Measurements from ENCODE around the gene RTN4RL2. TPM values are rescaled to one million over a fixed set of nuclear protein-coding genes. Genes with fewer than 3 reads are reported as not detected.

The RTN4RL2 gene
- polyA plus RNA-seq, 2 donors: 0.20 to 0.49 TPM

DNA sequence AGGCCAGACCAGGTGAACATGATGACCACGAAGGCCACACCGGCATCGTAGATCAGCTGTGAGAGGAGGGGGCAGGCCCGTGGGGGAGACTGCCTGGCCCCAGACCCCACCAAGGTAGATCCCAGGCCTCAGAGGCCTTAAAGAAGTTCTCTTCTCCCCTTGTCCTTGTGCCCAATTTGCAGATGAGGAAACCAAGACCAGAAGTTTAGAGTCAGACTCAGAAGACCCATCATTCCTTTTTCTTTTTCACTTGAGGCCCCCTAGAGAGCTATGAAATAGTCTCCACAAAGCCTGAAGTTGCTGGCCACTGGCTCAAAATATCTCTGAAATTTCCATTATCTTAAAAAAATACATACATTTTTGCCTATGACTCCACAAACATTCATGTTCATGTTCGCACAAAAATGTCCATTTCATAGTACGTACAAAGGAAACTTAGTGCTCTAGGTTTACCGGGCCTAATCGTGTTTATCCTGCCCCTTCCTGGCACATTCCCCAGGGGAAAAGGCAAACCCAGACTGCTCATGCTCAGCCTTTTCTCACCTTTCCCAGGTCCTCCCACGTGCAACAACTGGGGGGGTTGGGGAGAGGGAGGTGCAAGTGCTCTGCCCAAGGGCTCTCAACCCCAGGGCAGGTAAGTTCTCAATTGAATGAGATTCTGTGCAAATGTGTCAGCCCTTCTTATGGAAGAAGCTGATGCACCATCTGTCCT is 35.9 kb downstream of the RTN4RL2 start:
- Histone ChIP-seq H3K27me3 (ENCODE audit: control insufficient read depth in 1 of 2, insufficient read depth in 2 of 2, low read length in 2 of 2) (no peaks in the 10 kb centered on the region), H3K36me3 (ENCODE audit: control insufficient read depth in 2 of 2, insufficient read depth in 2 of 2, low read length in 1 of 2) (no peaks in the 10 kb centered on the region), H3K4me3 (ENCODE audit: low read depth in 1 of 2, low read length in 2 of 2) (no peak overlapping the region), H3K9me3 (ENCODE audit: control insufficient read depth in 2 of 2, insufficient read depth in 1 of 2, low read depth in 1 of 2, low read length in 1 of 2) (no peaks in the 10 kb centered on the region), H3K27ac (ENCODE audit: low read depth in 2 of 2, low read length in 1 of 2) (no peak overlapping the region), H3K4me1 (ENCODE audit: control insufficient read depth in 2 of 2, insufficient read depth in 2 of 2, low read length in 1 of 2) (peaks cover 2 to 4% of the 10 kb centered on the region in 2 donors)
- WGBS, 2 donors: 71 to 82% methylated on average over 9 of the region's 9 CpGs

DNA sequence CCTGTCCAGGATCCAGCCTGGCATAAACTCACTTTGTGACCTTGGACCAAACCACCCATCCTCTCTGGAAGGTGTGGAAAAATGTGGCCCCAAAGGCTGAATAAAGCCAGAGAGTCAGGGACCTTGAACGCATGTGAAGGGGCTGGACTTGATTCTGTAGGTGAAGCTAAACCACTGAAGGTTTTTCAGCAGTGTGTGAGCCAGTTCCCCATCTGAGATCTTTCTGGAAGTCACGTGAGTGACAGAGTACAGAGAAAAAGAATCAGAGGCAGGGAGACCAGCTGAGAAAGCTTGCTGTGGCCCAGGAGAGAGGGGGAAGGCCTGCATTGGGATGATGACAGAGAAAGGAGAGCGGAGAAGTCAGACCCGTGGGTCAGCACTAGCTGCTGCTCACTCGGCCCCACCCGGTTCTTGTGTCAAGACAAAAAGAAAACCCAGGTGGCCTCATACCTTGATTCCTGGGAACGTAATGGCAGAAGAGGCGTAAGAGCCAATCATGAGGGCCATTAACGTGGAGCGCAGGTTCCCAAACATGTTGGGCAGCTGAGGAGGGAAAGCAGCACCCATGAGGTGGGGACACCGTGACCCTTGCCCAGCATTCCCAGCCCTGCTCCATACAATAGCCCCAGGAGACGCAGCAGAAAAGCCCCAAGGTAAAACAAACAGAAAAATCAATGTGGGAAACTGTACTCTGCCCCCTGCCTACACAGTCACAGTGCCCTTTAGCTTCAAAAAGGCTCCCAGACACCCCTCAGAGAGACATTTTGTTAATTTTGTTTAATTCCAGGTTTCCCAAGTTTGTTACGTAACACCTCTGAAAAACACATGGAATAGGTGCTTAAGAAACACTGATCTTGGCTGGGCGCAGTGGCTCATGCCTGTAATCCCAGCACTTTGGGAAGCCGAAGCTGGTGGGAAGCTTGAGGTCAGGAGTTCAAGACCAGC is 37.2 kb downstream of the RTN4RL2 start:
- Histone ChIP-seq H3K9me3 (ENCODE audit: control insufficient read depth in 2 of 2, insufficient read depth in 1 of 2, low read depth in 1 of 2, low read length in 1 of 2) (no peaks in the 10 kb centered on the region), H3K36me3 (ENCODE audit: control insufficient read depth in 2 of 2, insufficient read depth in 2 of 2, low read length in 1 of 2) (no peaks in the 10 kb centered on the region), H3K27ac (ENCODE audit: low read depth in 2 of 2, low read length in 1 of 2) (no peak overlapping the region), H3K4me1 (ENCODE audit: control insufficient read depth in 2 of 2, insufficient read depth in 2 of 2, low read length in 1 of 2) (peaks cover 2 to 4% of the 10 kb centered on the region in 2 donors), H3K4me3 (ENCODE audit: low read depth in 1 of 2, low read length in 2 of 2) (no peak overlapping the region), H3K27me3 (ENCODE audit: control insufficient read depth in 1 of 2, insufficient read depth in 2 of 2, low read length in 2 of 2) (no peaks in the 10 kb centered on the region)
- WGBS, 2 donors: 78 to 92% methylated on average over 15 of the region's 15 CpGs

DNA sequence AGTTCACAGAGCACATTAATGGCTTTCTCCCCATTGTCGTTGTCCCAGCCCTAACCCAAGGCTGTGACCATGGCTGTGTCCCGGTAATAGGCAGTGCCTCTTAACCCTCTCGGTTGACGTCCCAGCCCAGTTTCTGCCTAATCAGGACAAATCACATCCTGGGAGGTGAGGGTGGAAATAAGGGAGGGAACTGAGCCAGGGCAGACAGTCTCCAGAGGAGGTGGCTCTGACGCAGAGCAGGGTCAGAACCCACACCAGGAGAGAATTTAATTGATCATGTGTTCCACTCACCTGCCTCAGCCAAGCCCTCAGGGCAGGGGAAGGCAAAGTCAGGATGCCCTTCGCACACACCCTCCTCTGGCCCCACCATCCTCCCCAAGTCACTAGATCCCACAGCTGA is 38.2 kb downstream of the RTN4RL2 start:
- no peak overlapping the region for H3K4me3 ChIP-seq (ENCODE audit: low read depth in 1 of 2, low read length in 2 of 2)
- WGBS, 2 donors: 64 to 85% methylated on average over 6 of the region's 6 CpGs
- H3K36me3 ChIP-seq (ENCODE audit: control insufficient read depth in 2 of 2, insufficient read depth in 2 of 2, low read length in 1 of 2): no peaks in the 10 kb centered on the region
- no peaks in the 10 kb centered on the region for H3K27me3 ChIP-seq (ENCODE audit: control insufficient read depth in 1 of 2, insufficient read depth in 2 of 2, low read length in 2 of 2)
- H3K27ac ChIP-seq (ENCODE audit: low read depth in 2 of 2, low read length in 1 of 2): no peak overlapping the region
- H3K9me3 ChIP-seq (ENCODE audit: control insufficient read depth in 2 of 2, insufficient read depth in 1 of 2, low read depth in 1 of 2, low read length in 1 of 2): no peaks in the 10 kb centered on the region
- peaks cover 0 to 4% of the 10 kb centered on the region in 2 donors for H3K4me1 ChIP-seq (ENCODE audit: control insufficient read depth in 2 of 2, insufficient read depth in 2 of 2, low read length in 1 of 2)

DNA sequence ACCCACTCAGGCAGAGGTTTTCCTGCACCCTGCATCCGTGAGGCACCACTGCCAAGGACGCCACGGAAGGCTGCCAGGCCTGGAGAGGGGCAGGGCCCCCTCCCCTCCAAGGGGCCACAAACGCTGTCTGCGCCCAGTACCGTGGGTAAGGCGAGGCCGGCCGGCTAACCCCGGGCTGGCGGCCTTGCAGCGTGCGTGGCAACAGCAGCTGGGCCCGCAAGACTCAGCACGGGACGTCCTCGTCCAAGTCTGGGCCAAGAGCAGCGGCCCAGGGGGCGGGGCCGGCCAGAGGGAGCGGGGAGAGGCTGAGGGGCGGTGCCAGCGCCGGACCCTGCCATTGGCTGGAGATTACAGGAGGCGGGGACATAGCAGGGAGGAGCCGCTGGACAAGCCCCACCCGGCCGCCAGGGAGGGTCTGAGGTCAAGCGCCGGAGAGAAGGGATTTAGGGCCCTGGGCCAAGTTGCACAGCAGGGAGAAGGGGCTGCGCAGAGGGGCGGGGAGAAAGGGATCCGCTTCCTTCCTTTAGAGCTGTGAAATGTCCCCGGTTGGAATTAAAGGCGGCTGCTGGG is 39.2 kb downstream of the RTN4RL2 start:
- WGBS, 2 donors: 8 to 11% methylated on average over 34 to 35 of the region's 35 CpGs
- Histone ChIP-seq H3K27ac (ENCODE audit: low read depth in 2 of 2, low read length in 1 of 2) (peak overlapping the region; percentile 26 to 82), H3K4me3 (ENCODE audit: low read depth in 1 of 2, low read length in 2 of 2) (no peak overlapping the region), H3K9me3 (ENCODE audit: control insufficient read depth in 2 of 2, insufficient read depth in 1 of 2, low read depth in 1 of 2, low read length in 1 of 2) (no peaks in the 10 kb centered on the region), H3K4me1 (ENCODE audit: control insufficient read depth in 2 of 2, insufficient read depth in 2 of 2, low read length in 1 of 2) (peaks cover 0 to 4% of the 10 kb centered on the region in 2 donors), H3K36me3 (ENCODE audit: control insufficient read depth in 2 of 2, insufficient read depth in 2 of 2, low read length in 1 of 2) (no peaks in the 10 kb centered on the region), H3K27me3 (ENCODE audit: control insufficient read depth in 1 of 2, insufficient read depth in 2 of 2, low read length in 2 of 2) (no peaks in the 10 kb centered on the region)

DNA sequence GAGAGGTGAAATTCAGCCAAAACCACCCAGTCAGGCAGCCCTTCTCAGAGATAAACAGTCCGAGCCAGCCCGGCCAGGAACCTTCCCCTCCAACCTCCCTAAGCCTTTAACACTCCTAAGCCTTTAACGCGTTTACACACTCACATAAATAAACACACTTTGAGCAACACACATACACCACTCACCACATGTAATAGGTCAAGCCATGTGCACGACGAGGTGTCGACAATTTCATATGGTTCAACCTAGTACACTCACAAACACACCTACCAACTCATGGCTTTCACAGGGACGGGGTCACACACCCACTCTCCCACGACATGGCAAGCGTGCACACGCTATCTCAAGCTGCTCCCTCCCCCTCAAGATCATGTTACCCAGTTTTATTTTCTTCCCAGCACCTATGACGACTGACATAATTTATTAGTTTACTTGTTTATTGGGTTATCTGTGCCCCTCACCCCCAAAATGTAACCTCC is 39.7 kb downstream of the RTN4RL2 start:
- H3K27ac ChIP-seq (ENCODE audit: low read depth in 2 of 2, low read length in 1 of 2): peak overlapping the region; percentile 26 to 77
- H3K36me3 ChIP-seq (ENCODE audit: control insufficient read depth in 2 of 2, insufficient read depth in 2 of 2, low read length in 1 of 2): no peaks in the 10 kb centered on the region
- peaks cover 0 to 4% of the 10 kb centered on the region in 2 donors for H3K4me1 ChIP-seq (ENCODE audit: control insufficient read depth in 2 of 2, insufficient read depth in 2 of 2, low read length in 1 of 2)
- H3K4me3 ChIP-seq (ENCODE audit: low read depth in 1 of 2, low read length in 2 of 2): no peak overlapping the region
- WGBS, 2 donors: 36 to 41% methylated on average over 12 of the region's 12 CpGs
- H3K27me3 ChIP-seq (ENCODE audit: control insufficient read depth in 1 of 2, insufficient read depth in 2 of 2, low read length in 2 of 2): no peaks in the 10 kb centered on the region
- H3K9me3 ChIP-seq (ENCODE audit: control insufficient read depth in 2 of 2, insufficient read depth in 1 of 2, low read depth in 1 of 2, low read length in 1 of 2): no peaks in the 10 kb centered on the region

DNA sequence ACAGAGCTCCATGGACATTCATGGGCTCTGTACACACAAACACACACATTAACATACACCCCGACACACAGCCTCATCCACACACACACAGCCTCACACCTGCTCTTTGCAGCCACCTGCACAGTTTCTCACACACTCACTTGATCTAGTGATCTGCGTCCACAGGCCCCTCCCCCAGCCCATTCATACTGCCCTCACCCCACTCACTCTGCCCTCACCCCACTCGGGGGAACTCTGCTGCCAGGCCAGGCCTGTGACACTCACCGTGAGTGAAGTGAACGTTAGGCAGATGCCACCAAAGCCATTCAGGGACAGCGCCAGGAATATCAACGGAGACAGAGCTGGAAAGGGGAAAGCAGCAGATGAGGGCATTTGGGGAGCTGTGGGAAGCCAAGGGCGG is 40.2 kb downstream of the RTN4RL2 start:
- 73 to 86% methylated on average over 8 of the region's 8 CpGs for WGBS, 2 donors
- no peaks in the 10 kb centered on the region for H3K27me3 ChIP-seq (ENCODE audit: control insufficient read depth in 1 of 2, insufficient read depth in 2 of 2, low read length in 2 of 2)
- H3K4me1 ChIP-seq (ENCODE audit: control insufficient read depth in 2 of 2, insufficient read depth in 2 of 2, low read length in 1 of 2): peaks cover 0 to 4% of the 10 kb centered on the region in 2 donors
- H3K27ac ChIP-seq (ENCODE audit: low read depth in 2 of 2, low read length in 1 of 2): peak overlapping the region; percentile 26 to 77
- no peaks in the 10 kb centered on the region for H3K9me3 ChIP-seq (ENCODE audit: control insufficient read depth in 2 of 2, insufficient read depth in 1 of 2, low read depth in 1 of 2, low read length in 1 of 2)
- no peak overlapping the region for H3K4me3 ChIP-seq (ENCODE audit: low read depth in 1 of 2, low read length in 2 of 2)
- no peaks in the 10 kb centered on the region for H3K36me3 ChIP-seq (ENCODE audit: control insufficient read depth in 2 of 2, insufficient read depth in 2 of 2, low read length in 1 of 2)

DNA sequence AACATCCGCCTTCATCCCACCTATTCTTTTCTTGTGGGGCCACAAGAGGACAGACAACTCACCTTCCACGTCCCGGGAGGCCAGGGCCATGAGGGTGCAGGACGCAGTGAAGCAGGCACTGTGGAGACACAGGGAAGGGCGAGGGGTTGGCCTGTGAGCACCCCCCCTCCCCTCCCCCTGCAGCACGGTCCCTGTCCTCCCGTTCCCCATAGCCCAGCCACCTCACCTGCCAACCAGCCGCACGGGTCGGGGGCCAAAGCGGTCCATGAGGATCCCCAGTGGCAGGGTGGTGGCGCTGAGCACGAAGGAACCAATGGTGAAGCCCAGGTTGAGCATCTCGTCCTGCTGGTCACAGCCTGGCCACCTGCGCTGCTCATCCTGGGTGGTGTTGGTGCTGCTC is 40.6 kb downstream of the RTN4RL2 start:
- Histone ChIP-seq H3K27ac (ENCODE audit: low read depth in 2 of 2, low read length in 1 of 2) (no peak overlapping the region), H3K4me3 (ENCODE audit: low read depth in 1 of 2, low read length in 2 of 2) (no peak overlapping the region), H3K9me3 (ENCODE audit: control insufficient read depth in 2 of 2, insufficient read depth in 1 of 2, low read depth in 1 of 2, low read length in 1 of 2) (no peaks in the 10 kb centered on the region), H3K4me1 (ENCODE audit: control insufficient read depth in 2 of 2, insufficient read depth in 2 of 2, low read length in 1 of 2) (peaks cover 0 to 4% of the 10 kb centered on the region in 2 donors), H3K36me3 (ENCODE audit: control insufficient read depth in 2 of 2, insufficient read depth in 2 of 2, low read length in 1 of 2) (no peaks in the 10 kb centered on the region), H3K27me3 (ENCODE audit: control insufficient read depth in 1 of 2, insufficient read depth in 2 of 2, low read length in 2 of 2) (no peaks in the 10 kb centered on the region)
- WGBS, 2 donors: 86 to 95% methylated on average over 13 to 15 of the region's 15 CpGs

DNA sequence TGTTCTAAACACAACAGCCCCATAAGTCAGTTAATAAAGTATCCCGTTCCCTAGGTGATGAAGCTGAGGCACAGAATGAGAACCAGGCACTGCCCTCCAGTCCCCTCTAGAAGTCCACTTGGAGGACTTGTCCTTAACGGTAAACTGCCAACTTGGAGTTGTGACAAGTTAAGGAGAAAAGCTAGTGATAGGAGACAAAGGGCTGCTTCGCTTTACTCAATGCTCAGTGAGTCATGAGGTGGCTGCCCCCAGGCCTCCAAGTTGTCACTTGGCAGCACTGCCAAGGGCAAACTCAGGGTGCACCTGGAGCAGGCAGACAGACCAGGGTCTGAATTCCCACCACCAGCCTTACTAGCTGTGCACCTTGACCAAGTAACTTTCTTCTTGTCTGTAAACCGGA is 41.6 kb downstream of the RTN4RL2 start:
- H3K36me3 ChIP-seq (ENCODE audit: control insufficient read depth in 2 of 2, insufficient read depth in 2 of 2, low read length in 1 of 2): no peaks in the 10 kb centered on the region
- WGBS, 2 donors: 46 to 56% methylated on average over 4 of the region's 4 CpGs
- no peaks in the 10 kb centered on the region for H3K9me3 ChIP-seq (ENCODE audit: control insufficient read depth in 2 of 2, insufficient read depth in 1 of 2, low read depth in 1 of 2, low read length in 1 of 2)
- H3K27ac ChIP-seq (ENCODE audit: low read depth in 2 of 2, low read length in 1 of 2): no peak overlapping the region
- H3K27me3 ChIP-seq (ENCODE audit: control insufficient read depth in 1 of 2, insufficient read depth in 2 of 2, low read length in 2 of 2): no peaks in the 10 kb centered on the region
- H3K4me3 ChIP-seq (ENCODE audit: low read depth in 1 of 2, low read length in 2 of 2): no peak overlapping the region
- H3K4me1 ChIP-seq (ENCODE audit: control insufficient read depth in 2 of 2, insufficient read depth in 2 of 2, low read length in 1 of 2): peaks cover 0 to 4% of the 10 kb centered on the region in 2 donors

DNA sequence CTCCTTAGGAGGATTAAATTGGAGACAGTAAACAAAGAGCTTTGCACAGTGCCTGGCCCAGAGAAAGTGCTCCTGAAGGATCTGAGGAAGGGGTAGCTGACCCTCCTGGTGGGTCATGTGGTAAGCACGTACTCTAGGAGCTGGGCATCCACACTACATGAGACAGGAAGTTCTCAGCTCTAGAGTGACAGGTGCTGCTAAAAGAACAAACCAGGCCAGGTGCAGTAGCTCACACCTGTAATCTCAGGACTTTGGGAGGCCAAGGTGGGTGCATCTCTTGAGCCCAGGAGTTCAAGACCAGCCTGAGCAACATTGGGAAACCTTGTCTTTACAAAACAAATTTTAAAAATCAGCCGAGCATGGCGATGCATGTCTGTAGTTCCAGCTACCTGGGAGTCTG is 42.0 kb downstream of the RTN4RL2 start:
- H3K36me3 ChIP-seq (ENCODE audit: control insufficient read depth in 2 of 2, insufficient read depth in 2 of 2, low read length in 1 of 2): no peaks in the 10 kb centered on the region
- H3K4me1 ChIP-seq (ENCODE audit: control insufficient read depth in 2 of 2, insufficient read depth in 2 of 2, low read length in 1 of 2): peaks cover 0 to 4% of the 10 kb centered on the region in 2 donors
- WGBS, 2 donors: 90 to 95% methylated on average over 3 of the region's 3 CpGs
- H3K9me3 ChIP-seq (ENCODE audit: control insufficient read depth in 2 of 2, insufficient read depth in 1 of 2, low read depth in 1 of 2, low read length in 1 of 2): no peaks in the 10 kb centered on the region
- H3K27me3 ChIP-seq (ENCODE audit: control insufficient read depth in 1 of 2, insufficient read depth in 2 of 2, low read length in 2 of 2): no peaks in the 10 kb centered on the region
- H3K27ac ChIP-seq (ENCODE audit: low read depth in 2 of 2, low read length in 1 of 2): no peak overlapping the region
- H3K4me3 ChIP-seq (ENCODE audit: low read depth in 1 of 2, low read length in 2 of 2): no peak overlapping the region
